GM12892 (cell line): ENCODE data around the gene KRTAP10-3.

Experiments
- POLR2A ChIP-seq: IDR thresholded peaks from 2 replicates; pipeline ENCODE4 v1.6.1; 2011; ENCODE audit warnings: low read depth, low read length, control low read depth
- TAF1 ChIP-seq: IDR thresholded peaks from 2 replicates; pipeline ENCODE4 v1.6.1; 2011; ENCODE audit warnings: low read depth, mild to moderate bottlenecking, control low read depth, low read length, borderline replicate concordance

DNA sequence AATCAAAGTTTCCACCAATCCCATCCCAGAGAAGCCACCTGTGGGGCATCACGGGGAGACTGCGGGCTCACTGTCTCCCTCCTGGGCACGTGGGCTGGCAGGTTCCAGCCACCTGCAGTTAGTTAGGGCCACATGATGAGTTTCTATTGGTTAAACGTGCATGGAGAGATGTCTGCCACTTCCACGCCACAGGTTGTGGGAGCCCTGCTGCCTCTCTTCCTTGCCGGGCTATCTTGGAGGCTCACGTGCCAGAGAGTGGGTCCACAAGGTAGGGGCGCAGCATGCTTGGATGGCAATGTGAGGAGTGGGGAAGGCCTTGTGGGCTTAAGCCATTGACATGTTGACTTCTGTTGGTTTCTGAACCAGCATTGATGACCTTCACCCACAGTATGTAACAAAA lies 45.3 kb upstream of the KRTAP10-3 start:
- TF ChIP-seq POLR2A (no peak), TAF1 (no peak)
